MM.1S (cell line): ENCODE results near the gene PRKCE.

ENCODE experiments used
- DNase-seq: peaks from one replicate; pipeline ENCODE4 v3.0.0-alpha.2; 2015
- H2AFZ ChIP-seq: fragments of 300-600 bp; sonication (generic); 2 replicates; pipeline ENCODE4 v1.6.0; 2016; ENCODE audit warnings: antibody characterized with exemption, low read length
- H3F3A ChIP-seq: fragments of 300-600 bp; sonication (generic); 2 replicates; pipeline ENCODE4 v1.6.1; 2016; ENCODE audit warnings: mild to moderate bottlenecking, antibody characterized with exemption, low read length, moderate library complexity, mixed read lengths; ENCODE audit not compliant: insufficient read depth
- H3K27ac ChIP-seq: fragments of 300-600 bp; sonication (generic); 2 replicates; pipeline ENCODE4 v1.5.1; 2016; ENCODE audit warnings: mild to moderate bottlenecking, low read length
- H3K27me3 ChIP-seq: fragments of 300-600 bp; sonication (generic); replicated peaks from 2 replicates; pipeline ENCODE4 v1.6.0; 2016; ENCODE audit warnings: low read length; ENCODE audit not compliant: insufficient read depth
- H3K36me3 ChIP-seq: fragments of 300-600 bp; sonication (generic); replicated peaks from 2 replicates; pipeline ENCODE4 v1.6.1; 2016; ENCODE audit warnings: mild to moderate bottlenecking, low read length, mixed read lengths; ENCODE audit not compliant: insufficient read depth
- H3K4me1 ChIP-seq: fragments of 300-600 bp; sonication (generic); 2 replicates; pipeline ENCODE4 v1.6.1; 2016; ENCODE audit warnings: low read length, mixed read lengths
- H3K4me2 ChIP-seq: fragments of 300-600 bp; sonication (generic); 2 replicates; pipeline ENCODE4 v1.6.0; 2016; ENCODE audit warnings: low read depth, low read length
- H3K4me3 ChIP-seq: fragments of 300-600 bp; sonication (generic); 2 replicates; pipeline ENCODE4 v1.5.1; 2016; ENCODE audit warnings: low read length, mixed read lengths
- H3K79me2 ChIP-seq: fragments of 300-600 bp; sonication (generic); 2 replicates; pipeline ENCODE4 v1.6.1; 2016; ENCODE audit warnings: mixed run types, low read length, mixed read lengths
- H3K9ac ChIP-seq: fragments of 300-600 bp; sonication (generic); 2 replicates; pipeline ENCODE4 v1.6.1; 2016; ENCODE audit warnings: low read length, mixed read lengths
- H3K9me2 ChIP-seq: fragments of 300-600 bp; sonication (generic); replicated peaks from 2 replicates; pipeline ENCODE4 v1.6.1; 2016; ENCODE audit warnings: mild to moderate bottlenecking, low read length, mixed read lengths; ENCODE audit not compliant: insufficient read depth
- H3K9me3 ChIP-seq: fragments of 300-600 bp; sonication (generic); replicated peaks from 2 replicates; pipeline ENCODE4 v1.6.1; 2016; ENCODE audit warnings: mild to moderate bottlenecking, low read length, mixed read lengths; ENCODE audit not compliant: insufficient read depth
- H4K20me1 ChIP-seq: fragments of 300-600 bp; sonication (generic); 2 replicates; pipeline ENCODE4 v1.6.1; 2016; ENCODE audit warnings: mild to moderate bottlenecking, low read length, moderate library complexity, mixed read lengths; ENCODE audit not compliant: insufficient read depth
- EZH2 ChIP-seq: fragments of 300-600 bp; sonication (generic); optimal IDR thresholded peaks from 2 replicates; pipeline ENCODE3; 2017; ENCODE audit warnings: low read depth, mild to moderate bottlenecking, antibody characterized with exemption, low read length, mixed read lengths
- EZH2phosphoT487 ChIP-seq: fragments of 300-600 bp; sonication (generic); IDR thresholded peaks from 2 replicates; pipeline ENCODE4 v1.6.1; 2018; ENCODE audit warnings: antibody characterized with exemption, low read length
- TF ChIP-seq, protein P1 (sequence below): fragments of 300-600 bp; sonication (generic); IDR thresholded peaks from 2 replicates; pipeline ENCODE4 v1.5.1; 2016; ENCODE audit warnings: antibody characterized with exemption, low read length, mixed read lengths

The PRKCE gene

DNA sequence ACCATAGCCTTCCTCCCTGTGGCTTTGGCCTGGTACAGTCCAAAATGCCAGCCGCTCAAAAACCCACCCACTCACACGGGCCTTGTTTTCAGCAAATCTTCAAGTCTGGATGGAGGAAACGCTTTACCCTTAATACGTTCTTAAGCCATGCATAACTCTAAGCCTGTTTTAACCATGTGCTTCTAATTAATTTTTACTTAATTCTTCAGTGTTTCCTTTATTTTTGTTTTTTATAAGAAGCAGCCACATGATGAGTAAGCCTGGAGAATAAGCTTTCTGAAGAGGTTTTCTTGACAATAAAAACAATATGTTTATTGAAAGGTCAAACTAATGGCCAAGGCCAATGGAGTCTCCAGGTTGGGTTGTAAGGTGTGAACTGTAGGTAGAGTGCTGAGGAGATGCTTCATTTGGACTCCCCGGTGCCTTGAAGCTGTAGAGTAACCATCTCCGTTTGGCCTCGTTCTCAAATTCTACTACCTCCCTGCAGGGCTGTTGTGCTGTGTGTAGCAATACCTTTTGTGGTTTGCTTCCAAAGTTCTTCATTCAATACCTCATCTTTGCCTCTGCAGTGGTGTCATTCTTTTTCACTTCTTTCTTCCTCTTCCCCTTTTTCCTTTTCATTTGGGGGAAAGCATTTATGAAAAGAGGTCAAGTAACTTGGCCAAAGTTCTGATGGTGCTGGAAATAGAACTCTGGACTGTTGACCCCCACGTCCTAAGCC, 113.7 kb downstream of the PRKCE start:
- TF ChIP-seq, protein P1, sequence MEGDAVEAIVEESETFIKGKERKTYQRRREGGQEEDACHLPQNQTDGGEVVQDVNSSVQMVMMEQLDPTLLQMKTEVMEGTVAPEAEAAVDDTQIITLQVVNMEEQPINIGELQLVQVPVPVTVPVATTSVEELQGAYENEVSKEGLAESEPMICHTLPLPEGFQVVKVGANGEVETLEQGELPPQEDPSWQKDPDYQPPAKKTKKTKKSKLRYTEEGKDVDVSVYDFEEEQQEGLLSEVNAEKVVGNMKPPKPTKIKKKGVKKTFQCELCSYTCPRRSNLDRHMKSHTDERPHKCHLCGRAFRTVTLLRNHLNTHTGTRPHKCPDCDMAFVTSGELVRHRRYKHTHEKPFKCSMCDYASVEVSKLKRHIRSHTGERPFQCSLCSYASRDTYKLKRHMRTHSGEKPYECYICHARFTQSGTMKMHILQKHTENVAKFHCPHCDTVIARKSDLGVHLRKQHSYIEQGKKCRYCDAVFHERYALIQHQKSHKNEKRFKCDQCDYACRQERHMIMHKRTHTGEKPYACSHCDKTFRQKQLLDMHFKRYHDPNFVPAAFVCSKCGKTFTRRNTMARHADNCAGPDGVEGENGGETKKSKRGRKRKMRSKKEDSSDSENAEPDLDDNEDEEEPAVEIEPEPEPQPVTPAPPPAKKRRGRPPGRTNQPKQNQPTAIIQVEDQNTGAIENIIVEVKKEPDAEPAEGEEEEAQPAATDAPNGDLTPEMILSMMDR, result no peak
- TF ChIP-seq EZH2phosphoT487, result no peak
- no peak for TF ChIP-seq EZH2
- no peak for DNase-seq
- no peak overlapping the region for H3K27ac ChIP-seq
- no peak overlapping the region for H3K4me2 ChIP-seq
- H3K4me3 ChIP-seq, result no peak overlapping the region
- H2AFZ ChIP-seq, result no peak overlapping the region
- no peaks in the 10 kb centered on the region for H3K4me1 ChIP-seq
- no peaks in the 10 kb centered on the region for H3K36me3 ChIP-seq
- no peaks in the 10 kb centered on the region for H3K9me3 ChIP-seq
- no peaks in the 10 kb centered on the region for H4K20me1 ChIP-seq
- H3K9ac ChIP-seq, result no peak overlapping the region
- no peaks in the 10 kb centered on the region for H3K9me2 ChIP-seq
- H3K79me2 ChIP-seq, result no peaks in the 10 kb centered on the region
- no peaks in the 10 kb centered on the region for H3K27me3 ChIP-seq
- H3F3A ChIP-seq, result no peaks in the 10 kb centered on the region

DNA sequence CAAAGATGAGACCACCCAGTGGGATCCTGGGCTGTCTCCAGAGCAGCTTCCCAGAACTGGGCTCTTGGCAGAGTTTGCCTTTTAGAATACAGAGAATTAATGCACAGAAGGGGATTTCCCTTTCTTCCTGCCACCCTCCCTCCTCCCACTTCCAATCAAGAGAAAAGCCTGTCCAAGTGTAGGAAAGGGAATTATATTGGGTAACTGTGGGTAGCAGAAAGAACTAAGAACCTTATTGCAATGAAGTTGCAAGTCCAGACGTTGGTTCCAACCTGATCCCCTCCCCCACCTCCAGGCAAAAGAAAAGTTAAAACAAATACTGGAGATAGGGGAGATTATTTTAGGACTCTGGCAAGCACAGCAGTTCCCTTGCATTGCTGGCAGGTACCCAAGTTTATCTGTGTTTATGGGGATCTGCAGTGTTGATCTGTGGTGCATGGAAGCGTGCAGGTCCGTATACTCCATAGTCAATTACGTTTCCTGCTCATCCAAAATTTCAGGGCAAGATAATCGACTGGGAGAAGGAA, 114.3 kb downstream of the PRKCE start:
- TF ChIP-seq EZH2phosphoT487, result no peak
- no peak for DNase-seq

GRCh38 chr2:45768208-45768607, 116.7 kb downstream of the PRKCE start:
- Histone ChIP-seq H3K4me3 (no peak overlapping the region), H3K27ac (no peak overlapping the region), H4K20me1 (no peaks in the 10 kb centered on the region), H3K9ac (no peak overlapping the region), H3K27me3 (no peaks in the 10 kb centered on the region), H3K9me2 (no peaks in the 10 kb centered on the region), H2AFZ (no peak overlapping the region), H3K79me2 (no peaks in the 10 kb centered on the region), H3K4me1 (no peaks in the 10 kb centered on the region), H3F3A (no peaks in the 10 kb centered on the region), H3K9me3 (no peaks in the 10 kb centered on the region), H3K36me3 (no peaks in the 10 kb centered on the region), H3K4me2 (no peak overlapping the region)
- no peak for DNase-seq
- TF ChIP-seq EZH2phosphoT487 (no peak), EZH2 (no peak)
- TF ChIP-seq, protein P1, result no peak

More for the DNA sequence above, 114.3 kb downstream of the PRKCE start:
- H3K36me3 ChIP-seq, result no peaks in the 10 kb centered on the region
- H3K9me3 ChIP-seq, result no peaks in the 10 kb centered on the region
- no peak overlapping the region for H3K9ac ChIP-seq
- no peaks in the 10 kb centered on the region for H4K20me1 ChIP-seq
- H3F3A ChIP-seq, result no peaks in the 10 kb centered on the region
- H3K27ac ChIP-seq, result no peak overlapping the region
- no peak overlapping the region for H3K4me2 ChIP-seq
- H3K4me3 ChIP-seq, result no peak overlapping the region
- H3K27me3 ChIP-seq, result no peaks in the 10 kb centered on the region
- no peaks in the 10 kb centered on the region for H3K79me2 ChIP-seq
- H3K4me1 ChIP-seq, result no peaks in the 10 kb centered on the region
- no peaks in the 10 kb centered on the region for H3K9me2 ChIP-seq
- H2AFZ ChIP-seq, result no peak overlapping the region

GRCh38 chr2:45769056-45769455, 117.6 kb downstream of the PRKCE start:
- no peaks in the 10 kb centered on the region for H3K27me3 ChIP-seq
- no peaks in the 10 kb centered on the region for H3K36me3 ChIP-seq
- H3K4me3 ChIP-seq, result no peak overlapping the region
- TF ChIP-seq EZH2, result no peak
- TF ChIP-seq EZH2phosphoT487, result no peak
- TF ChIP-seq, protein P1, result no peak
- no peaks in the 10 kb centered on the region for H3K9me2 ChIP-seq
- no peaks in the 10 kb centered on the region for H3K4me1 ChIP-seq
- H3K9me3 ChIP-seq, result no peaks in the 10 kb centered on the region
- no peak overlapping the region for H3K4me2 ChIP-seq
- H3K27ac ChIP-seq, result no peak overlapping the region
- H2AFZ ChIP-seq, result no peak overlapping the region
- no peak overlapping the region for H3K9ac ChIP-seq
- DNase-seq, result no peak
- no peaks in the 10 kb centered on the region for H3F3A ChIP-seq
- H3K79me2 ChIP-seq, result no peaks in the 10 kb centered on the region
- H4K20me1 ChIP-seq, result no peaks in the 10 kb centered on the region
